A549 treated with DMSO at 1 μM for 4 hours (cell line): ENCODE data around the gene CDON. TPM values are rescaled to one million over a fixed set of nuclear protein-coding genes. Genes with fewer than 3 reads are reported as not detected.

ENCODE experiments used
- total RNA-seq: library from RNA; stranded (reverse); fragments of 200-300 nt; extraction: Qiagen RNA extraction; gene quantifications from 5 replicates; pipeline ENCODE4 v1.2.3, GENCODE V29; 2022; ENCODE audit warnings: low read depth

CDON gene
- total RNA-seq: 2.0 to 4.1 TPM (median 3.4 TPM) in 5 replicates

DNA sequence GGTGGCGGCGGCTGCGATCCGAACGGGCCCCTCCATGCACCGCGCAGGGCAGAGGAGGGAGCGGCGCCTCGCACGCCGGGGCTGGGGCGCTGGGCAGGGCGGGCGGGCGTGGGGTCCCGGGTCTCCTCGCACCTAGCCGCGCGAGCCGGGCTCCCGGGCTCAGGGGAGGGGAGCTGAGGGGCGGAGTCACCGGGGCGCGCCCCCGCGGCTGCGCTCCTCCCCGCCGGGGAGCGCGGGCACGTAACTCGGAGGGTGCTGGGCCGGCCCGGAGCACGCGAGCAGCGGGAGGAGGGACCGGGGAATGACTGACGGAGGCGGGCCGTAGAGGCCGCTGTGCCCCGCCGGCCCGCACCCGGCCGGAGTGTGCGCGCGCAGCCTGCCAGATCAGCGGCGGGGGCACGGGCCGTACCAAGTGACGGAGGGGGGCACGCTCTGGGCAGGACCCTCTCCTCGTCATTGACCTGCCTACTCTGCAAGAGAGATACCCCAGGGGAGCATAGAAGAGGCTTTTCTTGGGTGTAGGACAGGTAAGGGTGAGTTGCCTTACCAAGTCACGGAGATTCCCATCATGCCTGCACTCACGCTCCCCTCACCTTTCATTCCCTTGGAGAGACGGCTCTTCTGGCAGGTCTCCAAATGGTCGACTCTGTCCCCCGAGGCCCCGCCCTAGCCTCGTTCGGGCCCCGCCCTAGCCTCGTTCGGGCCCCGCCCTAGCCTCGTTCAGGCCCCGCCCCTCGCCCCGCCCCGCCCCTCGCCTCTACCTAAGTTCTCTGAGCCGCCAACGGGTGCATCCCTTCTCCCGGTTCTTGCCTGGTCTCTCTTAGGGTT, at the start of gene CDON:
CDON (minus strand) TSS at position 188 of the 828 bp plus-strand sequence. CDS start 39,390 bp downstream, outside the sequence.

DNA sequence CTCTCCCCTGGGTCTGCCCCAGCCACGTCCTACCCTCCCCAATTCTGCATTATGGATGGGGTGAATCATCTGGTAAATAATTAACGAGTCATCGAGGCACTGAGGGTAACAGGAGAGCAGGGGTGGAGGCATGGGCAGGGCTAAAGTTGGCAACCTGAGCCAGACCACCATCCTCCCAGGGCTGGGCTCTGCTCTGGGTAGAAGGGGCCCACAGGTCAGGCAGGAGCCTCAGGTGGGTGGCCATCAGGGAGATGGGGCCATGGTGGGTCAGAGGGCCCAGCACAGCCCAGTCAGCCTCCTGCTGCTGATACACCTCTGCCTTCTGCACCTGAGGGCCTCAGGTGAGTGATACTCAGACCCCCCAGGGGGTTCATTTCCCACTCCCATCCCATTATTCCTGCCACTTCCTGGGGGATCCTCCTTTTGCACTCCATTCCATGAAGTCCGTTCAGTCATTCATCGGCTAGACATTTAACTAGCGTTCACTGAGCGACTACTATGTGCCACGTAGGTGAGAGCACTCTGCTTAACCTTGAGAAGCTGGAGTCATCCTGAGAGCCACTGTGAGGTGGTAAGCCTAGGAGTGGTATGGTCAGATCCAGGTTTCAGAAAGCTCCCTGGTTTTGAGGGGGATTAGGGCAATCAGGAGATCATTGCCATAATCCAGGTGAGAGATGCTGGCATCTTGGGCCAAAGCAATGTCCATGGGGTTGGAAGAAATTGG, 116.7 kb downstream of the CDON start, which contains the start of gene VSIG10L2:
VSIG10L2 (plus strand) TSS at position 248 of the 724 bp plus-strand sequence; CDS start at position 260, 12 bp downstream.

Other genes with a start within 250 kb of the CDON start
- not detected in 5 replicates for gene PATE4, start 229.6 kb downstream of the CDON start, total RNA-seq
- gene HYLS1, start 175.2 kb downstream of the CDON start, total RNA-seq: 14.7 to 17.8 TPM (median 17.5 TPM) in 5 replicates
- 6.9 to 9.7 TPM (median 7.9 TPM) in 5 replicates for gene PUS3, start 159.7 kb downstream of the CDON start, total RNA-seq
- gene DDX25, start 158.4 kb downstream of the CDON start, total RNA-seq: 0.04 to 0.32 TPM (median 0.06 TPM) in 3 of 5 replicates, not detected in the others
- gene VSIG10L2, start 116.8 kb downstream of the CDON start, total RNA-seq: 0.01 TPM in 1 of 5 replicates, not detected in the others
- gene RPUSD4, start 148.8 kb upstream of the CDON start, total RNA-seq: 17.8 to 20.6 TPM (median 19.2 TPM) in 5 replicates
- 13.7 to 18.5 TPM (median 15.8 TPM) in 5 replicates for gene FAM118B, start 148.9 kb upstream of the CDON start, total RNA-seq
- gene SRPRA, start 206.0 kb upstream of the CDON start, total RNA-seq: 62.0 to 70.6 TPM (median 65.6 TPM) in 5 replicates
- gene FOXRED1, start 206.3 kb upstream of the CDON start, total RNA-seq: 21.1 to 24.5 TPM (median 23.8 TPM) in 5 replicates
- gene TIRAP, start 220.2 kb upstream of the CDON start, total RNA-seq: 6.7 to 8.4 TPM (median 7.9 TPM) in 5 replicates
- 16.3 to 21.2 TPM (median 19.1 TPM) in 5 replicates for gene DCPS, start 241.2 kb upstream of the CDON start, total RNA-seq